ENCODE results near the gene CPEB2.

CPEB2 gene

GRCh38 chr4:14984448-14984847 lies 17.8 kb upstream of the CPEB2 start:
- no peak for TF ChIP-seq EZH2phosphoT487 (conservative IDR thresholded peaks at IDR 0.05; ENCODE audit: low read length)
- H3K27me3 ChIP-seq (ENCODE audit: low read length) = no peaks in the 10 kb centered on the region
- H3K4me2 ChIP-seq (ENCODE audit: low read depth, low read length, poor library complexity, severe bottlenecking) = no peak overlapping the region
- no peaks in the 10 kb centered on the region for H4K20me1 ChIP-seq (ENCODE audit: low read depth, low read length)
- H3K27ac ChIP-seq (ENCODE audit: low read depth, low read length) = no peak overlapping the region
- H3K4me3 ChIP-seq (ENCODE audit: insufficient read depth, low read length, poor library complexity, severe bottlenecking) = no peak overlapping the region
- H3K36me3 ChIP-seq (ENCODE audit: low read length) = no peaks in the 10 kb centered on the region
- no peaks in the 10 kb centered on the region for H3K9me3 ChIP-seq (ENCODE audit: insufficient read depth, low read length)
- H3K9ac ChIP-seq (ENCODE audit: low read length) = no peak overlapping the region
- no peak overlapping the region for H2AFZ ChIP-seq (ENCODE audit: low read depth, low read length, severe bottlenecking)
- no peaks in the 10 kb centered on the region for H3K79me2 ChIP-seq (ENCODE audit: insufficient read depth, low read length)
- no peaks in the 10 kb centered on the region for H3K9me2 ChIP-seq (replicated peaks; ENCODE audit: insufficient read depth, low read length)
- no peaks in the 10 kb centered on the region for H3F3A ChIP-seq (ENCODE audit: insufficient read depth)

GRCh38 chr4:14985161-14985560 lies 17.1 kb upstream of the CPEB2 start:
- Histone ChIP-seq H2AFZ (ENCODE audit: low read depth, low read length, severe bottlenecking) (no peak overlapping the region), H3K9ac (ENCODE audit: low read length) (no peak overlapping the region), H3K4me3 (ENCODE audit: insufficient read depth, low read length, poor library complexity, severe bottlenecking) (no peak overlapping the region), H3K9me2 (replicated peaks; ENCODE audit: insufficient read depth, low read length) (no peaks in the 10 kb centered on the region), H4K20me1 (ENCODE audit: low read depth, low read length) (no peaks in the 10 kb centered on the region), H3F3A (ENCODE audit: insufficient read depth) (no peaks in the 10 kb centered on the region), H3K36me3 (ENCODE audit: low read length) (no peaks in the 10 kb centered on the region), H3K27me3 (ENCODE audit: low read length) (no peaks in the 10 kb centered on the region), H3K27ac (ENCODE audit: low read depth, low read length) (no peak overlapping the region), H3K4me2 (ENCODE audit: low read depth, low read length, poor library complexity, severe bottlenecking) (no peak overlapping the region), H3K9me3 (ENCODE audit: insufficient read depth, low read length) (no peaks in the 10 kb centered on the region), H3K79me2 (ENCODE audit: insufficient read depth, low read length) (no peaks in the 10 kb centered on the region)
- no peak for TF ChIP-seq EZH2phosphoT487 (conservative IDR thresholded peaks at IDR 0.05; ENCODE audit: low read length)
- TF ChIP-seq CTCF (IDR thresholded peaks at IDR 0.05; ENCODE audit: insufficient read depth, low read length, poor library complexity, severe bottlenecking) = no peak

- no peak for TF ChIP-seq CTCF (IDR thresholded peaks at IDR 0.05; ENCODE audit: insufficient read depth, low read length, poor library complexity, severe bottlenecking)
- no peak for TF ChIP-seq EZH2phosphoT487 (conservative IDR thresholded peaks at IDR 0.05; ENCODE audit: low read length)
Observed at GRCh38 chr4:14985843-14986242, 16.4 kb upstream of the CPEB2 start.

GRCh38 chr4:14987054-14987453 lies 15.2 kb upstream of the CPEB2 start:
- H3K9me3 ChIP-seq (ENCODE audit: insufficient read depth, low read length) = no peaks in the 10 kb centered on the region
- H3K9me2 ChIP-seq (replicated peaks; ENCODE audit: insufficient read depth, low read length) = no peaks in the 10 kb centered on the region
- no peak for TF ChIP-seq EZH2phosphoT487 (conservative IDR thresholded peaks at IDR 0.05; ENCODE audit: low read length)
- no peak for TF ChIP-seq CTCF (IDR thresholded peaks at IDR 0.05; ENCODE audit: insufficient read depth, low read length, poor library complexity, severe bottlenecking)
- no peak overlapping the region for H3K4me3 ChIP-seq (ENCODE audit: insufficient read depth, low read length, poor library complexity, severe bottlenecking)
- no peak overlapping the region for H2AFZ ChIP-seq (ENCODE audit: low read depth, low read length, severe bottlenecking)
- no peak overlapping the region for H3K9ac ChIP-seq (ENCODE audit: low read length)
- no peaks in the 10 kb centered on the region for H3F3A ChIP-seq (ENCODE audit: insufficient read depth)
- no peaks in the 10 kb centered on the region for H3K27me3 ChIP-seq (ENCODE audit: low read length)
- no peak overlapping the region for H3K4me2 ChIP-seq (ENCODE audit: low read depth, low read length, poor library complexity, severe bottlenecking)
- no peaks in the 10 kb centered on the region for H4K20me1 ChIP-seq (ENCODE audit: low read depth, low read length)
- H3K27ac ChIP-seq (ENCODE audit: low read depth, low read length) = no peak overlapping the region
- no peaks in the 10 kb centered on the region for H3K36me3 ChIP-seq (ENCODE audit: low read length)
- no peaks in the 10 kb centered on the region for H3K79me2 ChIP-seq (ENCODE audit: insufficient read depth, low read length)

More at GRCh38 chr4:14985843-14986242, 16.4 kb upstream of the CPEB2 start:
- H3K36me3 ChIP-seq (ENCODE audit: low read length) = no peaks in the 10 kb centered on the region
- H3K27ac ChIP-seq (ENCODE audit: low read depth, low read length) = no peak overlapping the region
- H3F3A ChIP-seq (ENCODE audit: insufficient read depth) = no peaks in the 10 kb centered on the region
- H3K9me3 ChIP-seq (ENCODE audit: insufficient read depth, low read length) = no peaks in the 10 kb centered on the region
- no peak overlapping the region for H2AFZ ChIP-seq (ENCODE audit: low read depth, low read length, severe bottlenecking)
- no peaks in the 10 kb centered on the region for H3K79me2 ChIP-seq (ENCODE audit: insufficient read depth, low read length)
- H3K4me3 ChIP-seq (ENCODE audit: insufficient read depth, low read length, poor library complexity, severe bottlenecking) = no peak overlapping the region
- H3K27me3 ChIP-seq (ENCODE audit: low read length) = no peaks in the 10 kb centered on the region
- no peak overlapping the region for H3K9ac ChIP-seq (ENCODE audit: low read length)
- no peak overlapping the region for H3K4me2 ChIP-seq (ENCODE audit: low read depth, low read length, poor library complexity, severe bottlenecking)
- no peaks in the 10 kb centered on the region for H4K20me1 ChIP-seq (ENCODE audit: low read depth, low read length)
- H3K9me2 ChIP-seq (replicated peaks; ENCODE audit: insufficient read depth, low read length) = no peaks in the 10 kb centered on the region

All from SU-DHL-6 (cell line).